ENCODE data around the gene GP5.

The GP5 gene, protein sequence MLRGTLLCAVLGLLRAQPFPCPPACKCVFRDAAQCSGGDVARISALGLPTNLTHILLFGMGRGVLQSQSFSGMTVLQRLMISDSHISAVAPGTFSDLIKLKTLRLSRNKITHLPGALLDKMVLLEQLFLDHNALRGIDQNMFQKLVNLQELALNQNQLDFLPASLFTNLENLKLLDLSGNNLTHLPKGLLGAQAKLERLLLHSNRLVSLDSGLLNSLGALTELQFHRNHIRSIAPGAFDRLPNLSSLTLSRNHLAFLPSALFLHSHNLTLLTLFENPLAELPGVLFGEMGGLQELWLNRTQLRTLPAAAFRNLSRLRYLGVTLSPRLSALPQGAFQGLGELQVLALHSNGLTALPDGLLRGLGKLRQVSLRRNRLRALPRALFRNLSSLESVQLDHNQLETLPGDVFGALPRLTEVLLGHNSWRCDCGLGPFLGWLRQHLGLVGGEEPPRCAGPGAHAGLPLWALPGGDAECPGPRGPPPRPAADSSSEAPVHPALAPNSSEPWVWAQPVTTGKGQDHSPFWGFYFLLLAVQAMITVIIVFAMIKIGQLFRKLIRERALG
- 0.39 to 2.2 (median 1.2) reads per million in 4 experiments for total RNA-seq

DNA sequence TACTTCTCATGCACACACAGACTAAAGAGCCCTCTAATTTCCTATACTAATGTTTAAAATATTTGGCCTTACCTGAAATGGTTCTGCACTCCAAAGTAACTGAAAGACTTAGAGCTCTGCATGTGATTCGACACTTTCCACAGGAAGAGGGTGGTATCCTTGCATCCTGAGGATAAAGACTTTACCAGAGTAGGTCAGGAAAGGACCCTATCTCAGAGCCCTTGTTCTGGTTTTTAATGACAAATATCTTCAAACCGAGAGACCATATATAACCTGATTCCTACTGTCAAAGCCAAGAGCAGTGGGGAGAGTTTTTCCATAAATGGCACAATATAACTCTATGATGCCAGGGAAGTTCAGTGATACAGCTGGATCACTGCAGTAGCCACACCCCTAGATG lies at the start of gene GP5:
Gene GP5 (minus strand): TSS at position 101 of the 400 bp plus-strand sequence. CDS start 984 bp downstream, outside the sequence.
- no peak for DNase-seq

DNA sequence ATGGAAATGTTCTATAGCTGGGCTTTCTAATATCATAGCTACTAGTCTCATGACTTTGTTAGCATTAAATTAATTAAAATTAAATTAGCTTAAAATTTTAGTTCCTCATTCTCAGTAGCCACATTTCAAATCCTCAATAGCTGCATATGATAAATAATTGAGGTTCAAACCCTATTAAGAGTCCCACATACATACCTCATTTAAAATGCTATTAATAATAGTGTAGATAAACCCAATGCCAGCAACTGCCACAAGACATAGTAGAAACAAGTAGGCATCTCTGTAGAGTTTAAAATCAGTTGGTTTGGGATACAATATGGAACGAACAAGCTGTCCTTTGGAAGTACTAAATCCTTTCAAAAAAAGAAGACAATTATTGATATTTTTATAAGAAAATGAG lies 48.6 kb upstream of the GP5 start:
- DNase-seq = no peak

DNA sequence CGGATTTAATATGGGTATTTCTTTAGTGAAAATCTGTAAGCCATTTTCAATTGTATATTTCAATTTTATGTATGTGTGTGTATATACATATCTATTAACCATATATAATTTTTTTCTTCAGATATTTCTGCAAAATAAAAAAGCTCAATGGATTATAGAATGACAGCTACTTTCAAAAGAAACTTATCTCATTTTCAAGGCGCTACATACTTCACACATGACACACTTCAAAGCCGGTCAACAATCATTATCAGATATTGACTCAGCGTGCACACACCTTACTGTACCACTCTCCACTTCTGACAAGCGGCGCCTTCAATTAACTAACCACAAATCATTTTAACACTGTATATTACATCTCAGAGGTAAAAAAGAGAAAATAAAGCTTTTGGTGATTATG lies 48.1 kb upstream of the GP5 start:
- DNase-seq = no peak

DNA sequence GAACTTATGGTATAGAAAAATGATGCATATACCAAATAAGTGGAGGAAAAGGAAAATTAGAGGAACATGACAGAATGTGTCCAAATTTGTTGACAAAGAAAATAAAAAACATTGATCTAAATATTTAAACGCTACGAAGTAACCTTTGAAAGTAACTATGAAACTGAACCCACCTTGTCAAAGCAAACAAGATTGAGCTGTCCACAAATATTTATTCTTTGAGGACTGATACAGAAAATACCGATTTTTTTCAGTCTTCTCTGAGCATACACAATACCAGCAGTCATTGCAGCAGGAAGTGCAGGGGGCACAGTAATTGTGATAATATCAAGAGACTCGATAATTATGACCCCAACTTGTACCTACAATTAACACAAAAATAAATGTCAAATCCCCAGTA lies 47.7 kb upstream of the GP5 start:
- no peak for DNase-seq

DNA sequence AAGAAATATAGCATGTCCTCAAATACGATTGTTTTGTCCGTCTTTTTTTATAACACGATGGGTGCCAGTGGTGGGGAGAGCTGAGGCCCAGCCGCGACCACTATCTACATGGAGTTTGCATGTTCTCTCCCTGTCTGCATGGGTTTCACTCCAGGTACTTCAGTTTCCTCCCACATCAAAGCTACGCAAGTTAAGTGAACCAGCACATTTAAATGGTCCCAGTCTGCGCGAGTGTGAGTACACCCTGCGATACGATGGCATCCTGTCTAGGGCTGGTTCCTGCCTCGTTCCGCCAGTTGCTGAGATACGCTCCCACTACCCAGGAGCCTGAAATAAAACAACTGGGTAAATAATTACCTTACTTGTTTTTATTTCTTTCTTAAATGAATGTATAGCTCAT lies 47.1 kb upstream of the GP5 start:
- DNase-seq = no peak

DNA sequence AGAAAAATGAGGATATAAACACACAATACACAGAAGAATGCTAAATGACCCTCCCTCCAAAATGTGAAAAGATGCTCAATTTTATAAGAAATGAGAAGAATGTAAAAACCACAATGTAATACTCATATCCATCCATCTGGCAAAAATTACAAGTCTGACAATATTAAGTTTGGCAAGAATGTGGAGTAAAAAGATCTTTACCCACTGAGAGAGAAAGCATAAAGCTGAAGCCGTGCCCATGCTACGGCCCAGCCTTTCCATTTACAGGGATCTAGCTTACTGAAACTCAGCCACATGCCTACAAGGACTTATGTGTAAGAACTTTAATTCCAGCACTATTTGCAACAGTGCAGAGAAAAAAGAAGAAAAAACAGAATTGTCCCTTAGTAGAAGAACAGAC lies 44.8 kb upstream of the GP5 start:
- DNase-seq = no peak

DNA sequence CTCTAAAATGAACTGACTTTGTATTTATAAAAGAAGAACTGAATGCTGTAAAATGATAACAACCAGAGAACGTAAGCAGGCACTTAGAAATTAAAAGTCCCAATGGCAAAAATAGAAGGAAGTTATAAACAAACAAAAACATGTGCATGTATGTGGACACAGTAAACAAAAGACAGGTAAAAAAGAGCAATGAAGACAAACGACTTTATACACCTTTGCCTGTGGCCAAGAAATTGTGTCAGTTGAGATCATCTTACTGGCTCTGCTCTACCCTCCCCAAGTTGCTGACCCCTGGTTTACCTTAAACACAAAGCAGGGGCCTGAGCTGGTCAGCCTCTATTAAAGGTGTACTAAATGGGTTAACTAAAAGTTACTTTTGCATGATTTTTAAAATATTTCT lies 41.7 kb upstream of the GP5 start:
- no peak for DNase-seq

DNA sequence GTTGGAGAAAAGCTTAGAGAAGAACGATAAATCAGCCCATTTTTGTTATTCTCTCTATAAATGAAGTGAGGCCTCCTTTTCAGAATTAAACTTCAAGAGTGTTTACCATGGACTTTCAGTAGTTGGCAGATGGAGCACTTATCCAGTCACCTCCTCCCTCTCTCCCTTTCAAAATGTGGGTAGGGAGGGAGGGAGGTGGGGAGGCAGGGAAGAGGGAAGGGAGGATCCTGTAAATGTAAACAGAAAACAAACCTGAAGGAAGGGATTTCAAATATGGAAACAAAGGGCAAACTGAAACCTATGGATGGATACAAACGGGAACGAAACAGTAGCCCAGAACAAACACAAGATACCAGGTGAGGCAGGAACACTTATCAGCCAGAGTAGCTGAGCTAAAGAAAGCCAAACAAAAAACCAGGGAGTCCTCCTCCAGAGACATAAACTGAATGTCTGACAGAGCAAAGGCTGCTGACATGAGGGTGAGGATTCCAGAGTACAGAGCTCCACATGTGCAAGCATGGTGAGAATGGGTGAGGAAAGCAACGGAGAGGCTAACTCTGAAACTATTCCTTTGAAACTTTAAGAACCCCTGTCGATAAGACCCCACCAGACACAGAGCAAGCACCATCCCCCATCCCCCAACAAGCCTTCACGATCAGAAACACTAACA lies 41.0 kb upstream of the GP5 start:
- DNase-seq = no peak

DNA sequence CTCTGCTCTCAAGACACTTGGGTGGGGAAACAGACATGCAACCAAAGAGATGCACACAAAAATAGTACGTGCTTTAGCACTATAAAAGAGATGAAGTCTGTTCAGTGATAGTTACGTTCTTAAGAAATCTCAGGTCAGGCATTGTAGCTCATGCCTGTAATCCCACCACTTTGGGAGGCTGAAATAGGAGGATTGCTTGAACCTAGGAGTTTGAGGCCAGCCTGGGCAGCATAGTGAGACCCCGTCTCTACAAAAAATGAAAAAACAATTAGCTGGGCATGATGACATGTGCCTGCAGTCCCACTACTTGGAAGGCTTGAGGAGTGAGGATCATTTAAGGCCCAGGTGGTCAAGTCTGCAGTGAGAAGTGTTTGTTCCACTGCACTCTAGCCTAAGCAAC lies 35.4 kb upstream of the GP5 start:
- DNase-seq = no peak

DNA sequence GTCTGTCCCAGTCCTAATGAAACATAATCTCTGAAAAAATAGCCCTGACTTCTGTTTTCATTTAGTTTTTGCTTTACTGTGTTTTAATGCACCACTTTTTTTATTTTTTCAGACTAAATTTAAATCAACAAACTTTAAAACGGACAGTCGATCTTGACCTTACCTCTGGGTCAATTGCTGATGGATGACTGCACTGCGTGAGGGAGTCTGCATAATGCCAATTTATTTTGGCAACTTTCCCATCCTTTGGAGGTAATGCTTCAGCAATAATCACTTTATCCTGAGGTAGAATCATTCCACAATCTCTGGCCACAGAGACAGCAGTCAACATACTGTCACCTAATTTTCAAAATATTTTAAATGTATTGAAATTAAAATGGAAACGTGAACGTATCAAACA lies 32.5 kb upstream of the GP5 start:
- no peak for DNase-seq

DNA sequence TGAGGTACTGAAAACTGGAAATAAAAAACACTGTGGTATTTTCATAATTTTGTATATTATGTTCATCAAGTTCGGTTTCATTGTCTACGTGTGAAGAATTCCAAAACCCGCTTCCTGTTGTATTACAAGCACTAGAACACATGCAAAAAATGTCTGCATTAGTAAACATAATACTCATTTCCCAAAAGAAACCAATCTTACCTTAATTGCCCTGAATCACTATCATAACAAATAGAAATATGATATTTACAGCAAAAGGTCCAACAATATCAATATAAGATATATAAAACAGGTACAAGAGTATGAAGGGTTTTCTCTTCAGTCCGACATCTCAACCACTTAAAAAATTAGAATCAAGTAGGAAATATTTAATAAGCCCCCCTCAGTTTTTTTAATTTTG lies 26.3 kb upstream of the GP5 start:
- DNase-seq = no peak

DNA sequence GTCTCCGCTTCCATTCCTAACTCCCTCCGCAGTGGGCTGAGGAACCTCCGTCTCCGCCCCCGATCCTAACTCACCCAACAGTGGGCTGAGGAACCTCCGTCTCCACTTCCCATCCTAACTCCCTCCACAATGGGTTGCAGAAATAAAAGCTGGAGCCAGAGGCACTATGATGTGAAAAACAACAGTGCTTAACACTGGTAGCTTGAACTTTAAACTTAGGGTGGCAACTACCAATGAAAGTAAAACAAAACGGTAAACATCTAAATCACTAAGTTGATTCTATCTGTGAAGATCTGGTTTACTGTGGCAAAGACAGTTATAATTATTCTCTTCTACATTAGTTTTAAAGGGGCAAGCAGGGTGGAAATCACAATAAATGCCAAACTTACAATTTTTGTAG lies 25.9 kb upstream of the GP5 start:
- no peak for DNase-seq

DNA sequence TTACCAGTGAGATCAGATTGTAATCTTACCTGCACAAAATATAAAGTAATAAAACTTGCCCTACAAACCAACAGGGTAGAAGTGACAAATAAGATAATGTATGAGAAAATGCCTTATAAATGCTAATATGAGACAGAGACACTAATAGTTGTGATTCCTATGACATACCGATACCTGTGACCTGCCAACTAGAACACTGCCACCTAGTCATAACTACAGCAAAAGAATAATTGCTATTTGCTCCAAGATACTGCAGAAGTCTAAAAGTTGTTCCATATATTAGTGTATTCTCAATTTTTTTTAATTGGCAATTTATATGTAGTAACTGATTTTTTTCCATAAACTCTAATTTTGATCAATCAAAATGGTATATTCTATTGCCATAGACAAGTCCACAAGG lies 25.3 kb upstream of the GP5 start:
- no peak for DNase-seq

DNA sequence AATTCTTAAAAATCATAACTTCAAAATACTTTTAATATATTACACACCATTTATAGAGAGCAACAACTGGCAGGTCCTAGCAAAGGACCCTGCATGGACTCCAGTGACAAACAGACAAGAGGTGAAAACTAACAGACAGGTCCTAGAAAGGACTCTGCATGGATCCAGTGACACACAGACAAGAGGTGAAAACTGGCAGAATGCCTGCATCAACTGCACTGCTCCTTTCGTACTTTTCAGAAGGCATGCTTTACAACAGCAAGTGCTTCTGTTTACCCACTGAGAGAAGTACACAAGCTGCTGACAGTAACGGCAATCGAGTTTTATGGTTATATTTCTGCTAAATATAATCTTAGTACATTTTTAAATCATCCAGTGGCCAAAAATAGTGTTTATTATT lies 24.3 kb upstream of the GP5 start:
- no peak for DNase-seq

DNA sequence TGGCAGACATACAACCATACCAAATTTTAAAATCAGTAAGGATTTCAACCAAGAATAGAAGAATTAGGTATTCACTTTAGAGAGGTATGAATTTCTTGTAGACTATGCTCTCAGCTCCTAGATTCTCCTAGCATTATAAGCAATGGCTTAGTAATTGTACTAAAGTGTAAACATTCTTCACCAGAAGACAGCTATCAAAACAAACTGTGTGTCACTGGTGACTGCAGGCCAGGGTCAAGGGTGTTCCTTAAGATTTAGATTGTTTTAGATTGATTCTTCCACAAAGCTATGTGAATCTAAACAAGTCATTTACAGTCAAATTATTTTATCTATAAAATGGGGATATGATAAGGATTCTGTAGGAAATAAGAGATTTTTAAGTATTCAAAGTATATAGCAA lies 23.1 kb upstream of the GP5 start:
- no peak for DNase-seq

DNA sequence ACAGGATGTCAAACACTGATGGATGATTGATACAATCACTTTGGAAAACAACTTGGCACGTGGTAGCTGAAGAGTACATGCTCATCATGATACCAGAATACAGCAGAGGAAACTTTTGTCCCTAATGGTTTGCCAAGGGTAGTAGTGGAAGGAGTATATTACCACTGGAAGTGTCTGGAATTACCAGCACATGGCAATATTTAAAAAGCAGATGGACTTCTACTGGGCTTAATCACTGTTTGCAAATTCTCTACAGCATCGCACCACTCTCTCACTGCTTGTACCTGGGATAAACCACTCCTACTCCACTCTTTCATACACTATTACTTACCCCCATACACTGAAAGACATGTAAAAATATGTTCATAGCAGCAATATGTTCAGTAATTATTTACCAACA lies 19.6 kb upstream of the GP5 start:
- DNase-seq = no peak

DNA sequence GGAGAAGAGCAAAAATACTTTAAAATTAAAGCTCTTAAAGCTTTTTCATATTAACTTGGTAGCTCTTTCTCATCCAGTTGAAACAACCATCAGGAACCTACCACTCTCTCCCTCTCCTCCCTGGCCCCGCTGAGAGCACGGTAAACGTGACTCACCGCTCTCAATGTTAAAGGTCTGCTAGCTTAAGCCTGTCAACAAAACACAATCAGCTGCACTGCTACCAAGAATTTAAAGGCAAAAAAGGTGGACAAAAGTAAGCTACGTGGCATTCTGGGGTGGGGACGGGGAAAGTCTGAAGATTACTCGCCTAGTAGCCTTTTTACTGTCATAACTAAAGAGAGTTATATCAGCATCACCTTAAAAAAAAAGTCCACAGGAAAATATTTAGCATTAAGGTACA lies 8.4 kb upstream of the GP5 start:
- DNase-seq = no peak

DNA sequence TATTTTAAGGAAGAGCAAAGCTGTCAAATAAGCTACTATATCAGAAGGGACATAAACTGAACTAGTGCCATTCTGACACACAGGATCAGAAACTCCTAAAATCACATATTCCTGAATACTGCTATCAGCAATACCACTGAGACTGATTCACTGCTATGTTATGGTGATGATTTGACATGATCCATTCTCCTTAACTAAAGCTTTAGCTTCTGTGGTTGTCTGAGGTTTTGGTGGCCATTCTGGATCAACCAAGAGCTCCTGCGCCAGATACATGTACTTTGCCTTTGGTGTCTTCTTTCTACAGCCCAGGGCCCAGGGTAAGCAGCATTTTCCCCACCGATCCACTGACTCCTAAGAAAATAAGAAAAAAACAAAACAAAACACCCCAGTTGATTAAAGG lies 6.7 kb upstream of the GP5 start:
- no peak for DNase-seq

DNA sequence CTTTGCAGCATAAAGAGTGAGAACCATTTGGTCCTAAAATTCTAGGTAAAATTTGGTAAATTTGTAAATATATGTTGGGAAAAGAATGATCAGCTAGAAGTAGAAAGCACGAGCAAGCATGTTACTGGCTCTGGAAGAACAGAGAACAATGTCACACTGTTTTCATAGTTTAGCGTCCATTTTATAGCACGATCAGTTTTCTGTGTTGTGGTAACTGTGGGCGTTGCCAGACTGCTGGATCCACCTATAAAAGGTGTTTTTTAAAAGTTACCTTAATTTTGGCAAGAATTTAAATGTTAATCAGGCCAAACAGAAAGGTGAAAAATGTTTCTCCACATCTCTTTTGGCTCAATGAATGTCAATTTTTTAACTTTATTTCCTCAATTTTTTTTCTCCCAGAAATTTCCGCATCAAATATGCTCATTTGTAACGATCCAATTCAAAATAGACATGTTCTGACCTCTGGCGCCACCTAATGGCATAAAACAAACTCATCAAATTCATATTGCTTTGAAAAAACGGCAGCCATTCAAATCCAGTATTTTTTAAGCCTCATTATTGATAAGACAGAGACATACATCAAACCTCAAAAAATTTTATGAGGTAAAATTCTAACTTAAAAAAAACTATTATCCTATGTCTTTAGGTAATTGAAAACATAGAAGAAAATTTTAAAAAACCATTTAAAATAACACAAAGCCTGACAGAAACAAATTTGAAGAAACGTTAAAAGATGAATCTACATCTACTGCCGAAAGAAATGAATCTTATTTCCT lies 5.5 kb upstream of the GP5 start:
- DNase-seq = peak; percentile 15

DNA sequence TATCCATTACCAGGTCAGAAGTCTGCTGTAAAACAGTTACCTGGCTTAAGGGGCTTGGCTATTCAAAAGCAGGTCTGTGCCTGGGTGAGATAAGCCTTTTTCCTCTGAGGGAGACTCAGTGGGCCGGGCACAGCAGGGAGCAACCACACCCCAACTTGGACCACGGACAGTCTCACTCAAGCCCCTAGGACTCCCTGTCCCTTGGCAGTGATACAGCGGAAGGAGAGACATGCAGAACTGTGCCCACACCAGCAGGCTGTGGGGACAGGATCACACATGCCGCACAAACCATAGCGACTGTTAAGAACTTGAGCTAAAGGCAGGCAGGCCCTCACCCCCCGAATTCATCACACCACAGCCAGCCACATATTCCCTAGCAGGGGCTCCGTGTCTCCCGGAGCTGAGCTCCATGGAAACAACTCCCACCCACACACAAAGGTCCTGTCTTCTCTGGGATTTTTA lies 2.8 kb upstream of the GP5 start:
- no peak for DNase-seq

DNA sequence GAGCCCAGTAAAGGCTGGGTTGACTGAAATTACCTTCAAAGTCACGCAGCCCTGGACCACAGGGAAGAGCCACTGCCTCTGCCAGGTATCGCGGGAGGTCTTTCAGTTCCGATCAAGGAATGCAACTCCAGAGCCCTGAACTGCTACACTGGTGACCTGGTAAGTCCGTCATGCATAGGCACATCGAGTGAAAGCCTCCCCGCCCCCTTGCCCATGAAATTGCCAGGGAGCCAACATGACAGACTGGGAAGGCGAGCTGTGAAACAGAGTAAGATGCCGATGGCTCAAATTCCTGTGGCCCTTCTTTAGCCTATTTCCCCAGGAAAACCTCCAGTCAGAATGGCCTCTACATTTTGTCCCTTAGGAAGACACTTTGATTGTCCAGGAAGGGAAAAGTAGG lies 2.3 kb upstream of the GP5 start:
- no peak for DNase-seq

DNA sequence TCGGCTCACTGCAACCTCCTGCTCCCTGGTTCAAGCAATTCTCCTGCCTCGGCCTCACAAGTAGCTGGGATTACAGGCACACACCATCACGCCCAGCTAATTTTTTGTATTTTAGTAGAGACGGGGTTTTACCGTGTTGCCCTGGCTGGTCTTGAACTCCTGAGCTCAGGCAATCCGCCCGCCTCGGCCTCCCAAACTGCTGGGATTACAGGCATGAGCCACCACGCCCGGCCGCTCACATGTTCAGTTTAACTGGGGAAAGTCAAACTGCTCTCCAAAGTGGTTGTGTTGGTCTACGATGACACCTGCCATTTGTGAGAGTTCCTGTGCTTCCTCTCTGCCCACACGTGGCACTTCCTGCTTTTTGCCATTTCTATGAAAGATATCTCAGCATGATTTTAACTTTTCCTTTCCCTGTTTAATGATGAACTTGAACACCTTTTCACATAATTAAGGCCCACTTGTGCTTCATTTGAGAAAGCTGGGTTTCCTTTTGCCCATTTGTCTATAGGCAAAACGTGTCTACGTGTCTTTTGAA lies 877 bp upstream of the GP5 start:
- DNase-seq = no peak

DNA sequence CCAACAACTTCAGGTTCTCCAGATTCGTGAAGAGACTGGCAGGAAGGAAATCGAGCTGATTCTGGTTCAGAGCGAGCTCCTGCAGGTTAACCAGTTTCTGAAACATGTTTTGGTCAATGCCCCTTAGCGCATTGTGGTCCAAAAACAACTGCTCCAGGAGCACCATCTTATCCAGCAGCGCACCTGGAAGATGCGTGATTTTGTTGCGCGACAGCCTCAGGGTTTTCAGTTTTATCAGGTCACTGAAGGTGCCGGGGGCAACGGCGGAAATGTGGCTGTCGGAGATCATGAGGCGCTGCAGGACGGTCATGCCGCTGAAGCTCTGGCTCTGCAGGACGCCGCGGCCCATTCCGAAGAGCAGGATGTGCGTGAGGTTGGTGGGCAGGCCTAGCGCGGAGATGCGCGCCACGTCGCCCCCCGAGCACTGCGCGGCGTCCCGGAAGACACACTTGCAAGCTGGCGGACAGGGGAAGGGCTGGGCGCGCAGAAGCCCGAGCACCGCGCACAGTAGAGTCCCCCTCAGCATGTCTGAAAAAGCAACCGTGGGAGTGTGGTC lies 1.2 kb downstream of the GP5 start:
- peak; percentile 13 for DNase-seq
